ACC112 (cell line): ENCODE results near the gene PLA2G2C.

Experiments
- H2AFZ ChIP-seq: fragments of 200-600 bp; sonication (generic); one replicate; pipeline ENCODE4 v1.6.0; 2017; ENCODE audit warnings: antibody characterized with exemption, low read length; ENCODE audit not compliant: unreplicated experiment
- H3K27ac ChIP-seq: fragments of 200-600 bp; sonication (generic); 2 replicates; pipeline ENCODE4 v1.5.1; 2014; ENCODE audit warnings: low read depth, mild to moderate bottlenecking, antibody characterized with exemption, low read length, moderate library complexity
- H3K27me3 ChIP-seq: fragments of 200-600 bp; sonication (generic); 2 replicates; pipeline ENCODE4 v1.6.1; 2014; ENCODE audit warnings: mild to moderate bottlenecking, antibody characterized with exemption, low read length, moderate library complexity, mixed read lengths; ENCODE audit not compliant: insufficient read depth
- H3K36me3 ChIP-seq: fragments of 200-600 bp; sonication (generic); 2 replicates; pipeline ENCODE4 v1.6.1; 2016; ENCODE audit warnings: mild to moderate bottlenecking, antibody characterized with exemption, low read length, moderate library complexity, mixed read lengths; ENCODE audit not compliant: insufficient read depth
- H3K4me1 ChIP-seq: fragments of 200-600 bp; sonication (generic); one replicate; pipeline ENCODE4 v1.6.1; 2016; ENCODE audit warnings: low read length, mixed read lengths; ENCODE audit not compliant: insufficient read depth, unreplicated experiment, control insufficient read depth
- H3K4me3 ChIP-seq: fragments of 200-600 bp; sonication (generic); 2 replicates; pipeline ENCODE4 v1.5.1; 2014; ENCODE audit warnings: mild to moderate bottlenecking, low read depth, low read length
- H3K79me2 ChIP-seq: fragments of 200-600 bp; sonication (generic); one replicate; pipeline ENCODE4 v1.6.0; 2016; ENCODE audit warnings: low read length; ENCODE audit not compliant: control insufficient read depth, unreplicated experiment, insufficient read depth

Gene PLA2G2C

GRCh38 chr1:20183616-20184271 is 2.6 kb downstream of the PLA2G2C start:
- Histone ChIP-seq H3K27me3 (peaks cover 91% of the 10 kb centered on the region), H2AFZ (no peak overlapping the region), H3K27ac (no peak overlapping the region)

GRCh38 chr1:20183035-20183434 is 3.3 kb downstream of the PLA2G2C start:
- Histone ChIP-seq H3K27ac (no peak overlapping the region), H2AFZ (no peak overlapping the region), H3K4me1 (no peaks in the 10 kb centered on the region), H3K4me3 (no peak overlapping the region), H3K27me3 (peaks cover 90% of the 10 kb centered on the region), H3K79me2 (no peaks in the 10 kb centered on the region), H3K36me3 (no peaks in the 10 kb centered on the region)

More at GRCh38 chr1:20183616-20184271, 2.6 kb downstream of the PLA2G2C start:
- no peaks in the 10 kb centered on the region for H3K36me3 ChIP-seq
- H3K4me1 ChIP-seq, result no peaks in the 10 kb centered on the region
- no peak overlapping the region for H3K4me3 ChIP-seq
- H3K79me2 ChIP-seq, result no peaks in the 10 kb centered on the region

GRCh38 chr1:20182415-20182814 is 3.9 kb downstream of the PLA2G2C start:
- H2AFZ ChIP-seq, result no peak overlapping the region
- no peak overlapping the region for H3K4me3 ChIP-seq
- H3K27me3 ChIP-seq, result peaks cover 90% of the 10 kb centered on the region
- no peaks in the 10 kb centered on the region for H3K79me2 ChIP-seq
- no peaks in the 10 kb centered on the region for H3K36me3 ChIP-seq
- no peak overlapping the region for H3K27ac ChIP-seq
- no peaks in the 10 kb centered on the region for H3K4me1 ChIP-seq

- H3K27me3 ChIP-seq, result peaks cover 85% of the 10 kb centered on the region
- H2AFZ ChIP-seq, result no peak overlapping the region
- no peaks in the 10 kb centered on the region for H3K36me3 ChIP-seq
- H3K27ac ChIP-seq, result no peak overlapping the region
- no peaks in the 10 kb centered on the region for H3K4me1 ChIP-seq
- no peak overlapping the region for H3K4me3 ChIP-seq
- no peaks in the 10 kb centered on the region for H3K79me2 ChIP-seq
Measured at GRCh38 chr1:20180844-20181207, 5.5 kb downstream of the PLA2G2C start.

GRCh38 chr1:20180129-20180843 is 6.0 kb downstream of the PLA2G2C start:
- no peaks in the 10 kb centered on the region for H3K4me1 ChIP-seq
- H3K79me2 ChIP-seq, result no peaks in the 10 kb centered on the region
- peaks cover 85% of the 10 kb centered on the region for H3K27me3 ChIP-seq
- H3K4me3 ChIP-seq, result no peak overlapping the region
- H3K27ac ChIP-seq, result no peak overlapping the region
- no peak overlapping the region for H2AFZ ChIP-seq
- H3K36me3 ChIP-seq, result no peaks in the 10 kb centered on the region

- H3K27me3 ChIP-seq, result peaks cover 85% of the 10 kb centered on the region
- no peaks in the 10 kb centered on the region for H3K4me1 ChIP-seq
- H3K4me3 ChIP-seq, result no peak overlapping the region
- no peak overlapping the region for H2AFZ ChIP-seq
- H3K27ac ChIP-seq, result no peak overlapping the region
- H3K36me3 ChIP-seq, result no peaks in the 10 kb centered on the region
- H3K79me2 ChIP-seq, result no peaks in the 10 kb centered on the region
Measured at GRCh38 chr1:20179371-20180128, 6.8 kb downstream of the PLA2G2C start.

GRCh38 chr1:20178634-20179370 is 7.5 kb downstream of the PLA2G2C start:
- Histone ChIP-seq H3K4me3 (no peak overlapping the region), H3K27me3 (peaks cover 80% of the 10 kb centered on the region), H2AFZ (no peak overlapping the region)

GRCh38 chr1:20174937-20175666 is 11.2 kb downstream of the PLA2G2C start:
- H3K27me3 ChIP-seq, result peaks cover 45% of the 10 kb centered on the region
- H3K27ac ChIP-seq, result no peak overlapping the region
- no peaks in the 10 kb centered on the region for H3K36me3 ChIP-seq
- no peaks in the 10 kb centered on the region for H3K4me1 ChIP-seq
- no peak overlapping the region for H3K4me3 ChIP-seq
- no peak overlapping the region for H2AFZ ChIP-seq
- H3K79me2 ChIP-seq, result no peaks in the 10 kb centered on the region

More at GRCh38 chr1:20178634-20179370, 7.5 kb downstream of the PLA2G2C start:
- Histone ChIP-seq H3K36me3 (no peaks in the 10 kb centered on the region), H3K79me2 (no peaks in the 10 kb centered on the region), H3K4me1 (no peaks in the 10 kb centered on the region), H3K27ac (no peak overlapping the region)

GRCh38 chr1:20172033-20172590 is 14.2 kb downstream of the PLA2G2C start:
- Histone ChIP-seq H3K36me3 (no peaks in the 10 kb centered on the region), H3K4me3 (no peak overlapping the region), H3K27me3 (peaks cover 35% of the 10 kb centered on the region), H3K4me1 (no peaks in the 10 kb centered on the region), H3K27ac (no peak overlapping the region), H3K79me2 (no peaks in the 10 kb centered on the region), H2AFZ (no peak overlapping the region)

GRCh38 chr1:20169932-20170331 is 16.4 kb downstream of the PLA2G2C start:
- no peaks in the 10 kb centered on the region for H3K36me3 ChIP-seq

More at GRCh38 chr1:20169932-20170331, 16.4 kb downstream of the PLA2G2C start:
- Histone ChIP-seq H3K27me3 (peaks cover 40% of the 10 kb centered on the region), H3K27ac (no peak overlapping the region), H2AFZ (no peak overlapping the region), H3K4me1 (no peaks in the 10 kb centered on the region), H3K79me2 (no peaks in the 10 kb centered on the region), H3K4me3 (no peak overlapping the region)
